SK-N-SH (cell line): ENCODE results near the gene BIRC3. TPM values are rescaled to one million over a fixed set of nuclear protein-coding genes. Genes with fewer than 3 reads are reported as not detected.
"Not testable (repeated sequence)": the region's sequence is repeated elsewhere in the genome, so short reads cannot be mapped to it uniquely, and the experiment has no call there.

Experiments used
- CTCF ChIA-PET: fragments of 300-600, 350-600 bp; formaldehyde crosslinking; extraction: SDS; loops from one replicate; lab custom pipeline; 2021; lab: Yijun Ruan, JAX
- POLR2A ChIA-PET: fragments of 350-600 bp; sonication (Branson Sonifier 250); formaldehyde crosslinking; extraction: SDS; loops from one replicate; lab custom pipeline; 2020; ENCODE audit warnings: antibody characterized with exemption, inconsistent platforms; lab: Yijun Ruan, JAX
- DNase-seq: peaks from one replicate; pipeline ENCODE4 v3.0.0; 2012
- H2AFZ ChIP-seq: fragments of 200-600 bp; sonication (generic); 2 replicates; pipeline ENCODE4 v1.8.1; 2016; ENCODE audit warnings: antibody characterized with exemption, mild to moderate bottlenecking, low read depth
- H3F3A ChIP-seq: fragments of 200-600 bp; sonication (generic); replicated peaks from 2 replicates; pipeline ENCODE3; 2016; ENCODE audit warnings: antibody characterized with exemption, mild to moderate bottlenecking; ENCODE audit not compliant: insufficient read depth
- H3K27ac ChIP-seq, 2 experiments: fragments of 200-500 bp in 1 of 2; fragments of 200-600 bp in 1 of 2; sonication (Bioruptor generic) in 1 of 2; sonication (generic), shearing (Covaris generic) in 1 of 2; 2 replicates each; pipeline versions ENCODE4 v1.5.1 to v1.6.1; 2014 to 2016; ENCODE audit warnings: low read depth in 2 of 2, inconsistent platforms in 1 of 2, low read length in 1 of 2, mild to moderate bottlenecking in 1 of 2, mixed read lengths in 1 of 2
- H3K27me3 ChIP-seq: fragments of 200-600 bp; sonication (generic), shearing (Covaris generic); 2 replicates; pipeline ENCODE4 v1.6.1; 2016; ENCODE audit warnings: mixed run types; ENCODE audit not compliant: insufficient read depth
- H3K36me3 ChIP-seq, 2 experiments: fragments of 200-500 bp in 1 of 2; fragments of 200-600 bp in 1 of 2; sonication (Bioruptor generic) in 1 of 2; sonication (generic) in 1 of 2; replicated peaks in 1 of 2; 2 replicates each; pipeline versions ENCODE3 to v1.5.1; 2014 to 2016; ENCODE audit warnings: low read length in 1 of 2, mild to moderate bottlenecking in 1 of 2; ENCODE audit not compliant: insufficient read depth in 2 of 2, control insufficient read depth in 1 of 2
- H3K4me1 ChIP-seq, 2 experiments: fragments of 200-500 bp in 1 of 2; fragments of 200-600 bp in 1 of 2; sonication (Bioruptor generic) in 1 of 2; sonication (generic), shearing (Covaris generic) in 1 of 2; 2 replicates each; pipeline versions ENCODE4 v1.5.1 to v1.6.1; 2014 to 2016; ENCODE audit warnings: low read depth in 1 of 2, low read length in 1 of 2, mixed run types in 1 of 2; ENCODE audit not compliant: insufficient read depth in 2 of 2, control insufficient read depth in 1 of 2
- H3K4me2 ChIP-seq: fragments of 200-600 bp; sonication (generic), shearing (Covaris generic); 2 replicates; pipeline ENCODE4 v1.6.1; 2017; ENCODE audit warnings: mixed run types
- H3K4me3 ChIP-seq, 2 experiments: fragments of 200-500 bp in 1 of 2; fragments of 200-600 bp in 1 of 2; sonication (Bioruptor generic) in 1 of 2; sonication (generic), shearing (Covaris generic) in 1 of 2; 2 replicates each; pipeline versions ENCODE4 v1.5.1 to v1.8.1; 2014 to 2016; ENCODE audit warnings: low read depth in 2 of 2, inconsistent platforms in 1 of 2, low read length in 1 of 2, mild to moderate bottlenecking in 1 of 2, mixed read lengths in 1 of 2, moderate library complexity in 1 of 2
- H3K79me2 ChIP-seq: fragments of 200-600 bp; sonication (generic); 2 replicates; pipeline ENCODE4 v1.8.1; 2017; ENCODE audit warnings: mild to moderate bottlenecking; ENCODE audit not compliant: insufficient read depth
- H3K9ac ChIP-seq: fragments of 200-600 bp; sonication (generic); 2 replicates; pipeline ENCODE4 v1.6.1; 2017; ENCODE audit warnings: mixed run types
- H3K9me2 ChIP-seq: fragments of 200-600 bp; sonication (generic); 2 replicates; pipeline ENCODE4 v1.6.1; 2017; ENCODE audit warnings: mixed run types
- H3K9me3 ChIP-seq: fragments of 200-600 bp; sonication (generic); 2 replicates; pipeline ENCODE4 v1.6.1; 2017; ENCODE audit warnings: mixed run types, mild to moderate bottlenecking, moderate library complexity
- H4K20me1 ChIP-seq: fragments of 200-600 bp; sonication (generic); 2 replicates; pipeline ENCODE4 v1.6.1; 2017; ENCODE audit warnings: mild to moderate bottlenecking, mixed run types; ENCODE audit not compliant: insufficient read depth
- EP300 ChIP-seq, 2 experiments: IDR thresholded peaks; 2 replicates each; pipeline versions ENCODE4 v1.4.0 to v1.6.1; 2012; ENCODE audit warnings: borderline replicate concordance in 1 of 2, low read depth in 1 of 2, low read length in 1 of 2
- EZH2phosphoT487 ChIP-seq: fragments of 200-600 bp; sonication (generic); IDR thresholded peaks from 2 replicates; pipeline ENCODE4 v1.6.1; 2017; ENCODE audit warnings: low read depth, mixed run types, mild to moderate bottlenecking, antibody characterized with exemption, moderate library complexity, borderline replicate concordance
- FOSL2 ChIP-seq: IDR thresholded peaks from 2 replicates; pipeline ENCODE4 v1.4.0; 2012; ENCODE audit warnings: low read depth, mild to moderate bottlenecking, moderate library complexity, borderline replicate concordance
- FOXM1 ChIP-seq: IDR thresholded peaks from 2 replicates; pipeline ENCODE4 v1.4.0; 2012; ENCODE audit warnings: low read depth, mild to moderate bottlenecking
- IRF3 ChIP-seq: fragments of 150-350 bp; IDR thresholded peaks from 2 replicates; pipeline ENCODE4 v1.6.1; 2016; ENCODE audit warnings: mild to moderate bottlenecking, low read depth, low read length
- NFIC ChIP-seq: IDR thresholded peaks from 2 replicates; pipeline ENCODE4 v1.4.0; 2012; ENCODE audit warnings: borderline replicate concordance
- POLR2AphosphoS5 ChIP-seq: IDR thresholded peaks from 2 replicates; pipeline ENCODE4 v1.6.1; 2012; ENCODE audit warnings: low read depth, low read length
- RAD21 ChIP-seq: IDR thresholded peaks from 2 replicates; pipeline ENCODE4 v1.6.1; 2012; ENCODE audit warnings: mild to moderate bottlenecking, low read length
- RFX5 ChIP-seq: IDR thresholded peaks from 2 replicates; pipeline ENCODE4 v1.6.1; 2012; ENCODE audit warnings: mild to moderate bottlenecking, improper control_type of control experiment, low read length
- RXRA ChIP-seq: IDR thresholded peaks from 2 replicates; pipeline ENCODE4 v1.4.0; 2012; ENCODE audit warnings: low read depth, mild to moderate bottlenecking, borderline replicate concordance
- SIN3A ChIP-seq: IDR thresholded peaks from 2 replicates; pipeline ENCODE4 v1.6.1; 2012; ENCODE audit warnings: low read depth, mild to moderate bottlenecking, low read length, moderate library complexity, borderline replicate concordance
- TAF1 ChIP-seq: IDR thresholded peaks from 2 replicates; pipeline ENCODE4 v1.6.1; 2012; ENCODE audit warnings: low read depth, mild to moderate bottlenecking, low read length, moderate library complexity, borderline replicate concordance
- TCF12 ChIP-seq: IDR thresholded peaks from 2 replicates; pipeline ENCODE4 v1.4.0; 2012
- TEAD4 ChIP-seq: IDR thresholded peaks from 2 replicates; pipeline ENCODE4 v1.4.0; 2012; ENCODE audit warnings: mild to moderate bottlenecking, borderline replicate concordance; ENCODE audit not compliant: insufficient read depth
- USF1 ChIP-seq: IDR thresholded peaks from 2 replicates; pipeline ENCODE4 v1.4.0; 2012; ENCODE audit warnings: low read depth, borderline replicate concordance
- USF2 ChIP-seq: fragments of 150-350 bp; IDR thresholded peaks from 2 replicates; pipeline ENCODE4 v1.6.1; 2017; ENCODE audit warnings: antibody characterized with exemption, low read length, low read depth, borderline replicate concordance
- WGBS: methylation state at CpG from one replicate; pipeline ENCODE4 v1.1.6; 2017; ENCODE audit warnings: low lambda C conversion rate; 5-methylcytosine and 5-hydroxymethylcytosine counted together
- polyA plus RNA-seq, 3 experiments: library from polyadenylated mRNA; depleted of rRNA; stranded (reverse); fragments of >200 nt; gene quantifications; 2 replicates each; pipeline ENCODE4 v1.2.3, GENCODE V29; 2012

BIRC3 gene
- polyA plus RNA-seq, 1 of the 3 experiments (the other 2 are of a cell fraction), result 0.46 TPM

- Histone ChIP-seq H3K4me2 (no peak overlapping the region), H3K4me1 (no peaks in the 10 kb centered on the region), H3K27ac (no peak overlapping the region), H3K9me3 (no peaks in the 10 kb centered on the region), H3F3A (peaks cover 21% of the 10 kb centered on the region), H4K20me1 (no peaks in the 10 kb centered on the region), H3K4me3 (no peak overlapping the region), H2AFZ (no peak overlapping the region), H3K27me3 (no peaks in the 10 kb centered on the region), H3K9ac (no peak overlapping the region), H3K79me2 (peaks cover 69% of the 10 kb centered on the region; the same call in 1 of the 2 replicates), H3K9me2 (no peaks in the 10 kb centered on the region), H3K36me3 (peaks cover 37 to 52% of the 10 kb centered on the region in 2 experiments)
- ChIA-PET POLR2A (no interaction called here), CTCF (interaction anchor here (1.0 to 2.2 kb wide), 3 partner anchors 17 to 94 kb away, joined by 3 to 6 read pairs (median 5); no protein-coding TSS in a partner anchor)
- TF ChIP-seq SIN3A, result no peak
- no peak for TF ChIP-seq USF1
- no peak for TF ChIP-seq NFIC
- no peak for TF ChIP-seq FOSL2
- no peak for DNase-seq
- 95% methylated on average over 3 of the region's 3 CpGs for WGBS
These were observed 51.2 kb downstream of the BIRC3 start for GRCh38 chr11:102368472-102368871.

GRCh38 chr11:102374633-102375424 is 57.5 kb downstream of the BIRC3 start:
- H3K9ac ChIP-seq, H3K4me1 ChIP-seq, H3K9me2 ChIP-seq, H4K20me1 ChIP-seq, DNase-seq, POLR2A ChIA-PET, H3K4me3 ChIP-seq, H3F3A ChIP-seq, H3K4me2 ChIP-seq, H3K27me3 ChIP-seq, H3K27ac ChIP-seq, H3K9me3 ChIP-seq, H2AFZ ChIP-seq: not testable (repeated sequence)
- H3K36me3 ChIP-seq, result peaks cover 35 to 46% of the 10 kb centered on the region in 2 experiments
- WGBS, result 91% methylated on average over 24 of the region's 31 CpGs
- CTCF ChIA-PET, result interaction anchor here (1.0 to 2.2 kb wide), 2 partner anchors 15 to 121 kb away, joined by 3 to 10 read pairs; no protein-coding TSS in a partner anchor
- H3K79me2 ChIP-seq, result peaks cover 72% of the 10 kb centered on the region

- H3K36me3 ChIP-seq, result peaks cover 40 to 56% of the 10 kb centered on the region in 2 experiments
- ChIA-PET CTCF (interaction anchor here (1.0 to 2.2 kb wide), 3 partner anchors 9 to 120 kb away, joined by 3 to 10 read pairs (median 3); no protein-coding TSS in a partner anchor), POLR2A (no interaction called here)
- no peak overlapping the region for H3K4me2 ChIP-seq
- peaks cover 9% of the 10 kb centered on the region; the same call in 1 of the 2 replicates for H4K20me1 ChIP-seq
- no peaks in the 10 kb centered on the region for H3K27me3 ChIP-seq
- H3K9ac ChIP-seq, result no peak overlapping the region
- H2AFZ ChIP-seq, result no peak overlapping the region
- no peaks in the 10 kb centered on the region; a peak in 1 of 4 replicates for H3K4me1 ChIP-seq
- no peak overlapping the region for H3K4me3 ChIP-seq
- H3K79me2 ChIP-seq, result peaks cover 78% of the 10 kb centered on the region
- H3F3A ChIP-seq, result no peaks in the 10 kb centered on the region
- H3K9me3 ChIP-seq, result no peaks in the 10 kb centered on the region
- DNase-seq, result no peak
- no peaks in the 10 kb centered on the region for H3K9me2 ChIP-seq
- H3K27ac ChIP-seq, result no peak overlapping the region
- WGBS, result 99% methylated on average over 5 of the region's 5 CpGs
- TF ChIP-seq TEAD4 (no peak), POLR2AphosphoS5 (no peak), RAD21 (no peak), RXRA (no peak), TAF1 (no peak), TCF12 (no peak), USF2 (no peak), FOXM1 (no peak), RFX5 (no peak), IRF3 (no peak), EP300 (IDR thresholded peaks at IDR 0.05; ENCODE audit: borderline replicate concordance in 1 of 2, low read depth in 1 of 2, low read length in 1 of 2) (no peak), SIN3A (no peak), EZH2phosphoT487 (no peak)
These were observed 58.6 kb downstream of the BIRC3 start for GRCh38 chr11:102375720-102376399.
